RPMI7951 (cell line): ENCODE results near the gene NOB1. TPM values are rescaled to one million over a fixed set of nuclear protein-coding genes. Genes with fewer than 3 reads are reported as not detected.
"Not testable (repeated sequence)": the region's sequence is repeated elsewhere in the genome, so short reads cannot be mapped to it uniquely, and the experiment has no call there.

Experiments
- DNase-seq: peaks from one replicate; pipeline ENCODE4 v3.0.0-alpha.2; 2012; ENCODE audit warnings: low read depth
- total RNA-seq: library from RNA; depleted of rRNA; stranded (reverse); fragments of >200 nt; shearing (Covaris generic); gene quantifications from 2 replicates; pipeline ENCODE4 v1.2.3, GENCODE V29; 2014

NOB1 gene
- total RNA-seq, 1 experiment from 2014 or later, result 26.8 TPM

DNA sequence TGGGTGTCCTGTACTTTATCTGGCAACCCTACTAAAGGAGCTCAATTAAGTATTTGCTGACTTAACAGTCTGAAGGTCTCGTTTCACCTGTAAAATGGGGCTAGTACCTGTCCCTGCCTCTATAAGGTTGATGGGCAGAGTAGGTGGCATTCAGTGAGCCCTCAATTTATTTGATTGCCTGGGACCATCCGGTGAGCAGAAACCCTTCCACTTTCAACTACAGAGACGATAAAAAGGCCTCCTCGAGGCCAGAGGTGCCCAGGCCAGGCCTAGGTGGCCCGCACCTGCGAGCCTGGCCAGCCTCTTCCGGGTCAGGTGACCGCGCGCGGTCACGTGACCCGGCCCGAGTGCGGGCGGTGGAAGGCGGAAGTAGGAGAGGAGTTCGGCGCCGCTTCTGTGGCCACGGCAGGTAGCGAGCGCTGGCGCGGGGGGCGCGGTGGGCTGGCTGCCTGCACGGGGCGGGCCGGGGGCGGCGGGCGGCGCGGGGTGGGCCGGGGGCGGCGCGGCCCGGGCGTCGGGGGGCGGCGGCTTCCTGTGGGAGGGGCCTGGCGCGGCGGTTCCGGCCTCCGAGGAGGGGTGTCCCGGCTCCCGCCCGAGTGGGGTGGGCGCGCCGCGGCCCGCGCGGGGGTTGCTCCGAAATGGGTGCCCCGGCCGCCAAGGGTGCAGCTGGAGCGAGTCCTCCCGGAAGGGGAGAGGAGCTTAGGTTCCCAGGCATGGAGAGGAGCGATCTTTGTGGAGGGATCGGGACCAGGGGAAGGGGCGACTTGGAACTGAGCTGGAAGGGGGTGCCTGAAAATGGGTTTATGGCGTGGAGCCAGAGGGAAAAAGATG is 7.5 kb upstream of the NOB1 start, which contains the start of gene WWP2:
Gene WWP2, plus strand, starts transcription at position 350 of the 831 bp plus-strand sequence. CDS start 24,679 bp downstream, outside the sequence.
- DNase-seq, result peak; percentile 61

GRCh38 chr16:69757375-69757774 is 2.6 kb upstream of the NOB1 start:
- DNase-seq, result not testable (repeated sequence)

- no peak for DNase-seq
These were observed 2.0 kb upstream of the NOB1 start for GRCh38 chr16:69756705-69757104.

DNA sequence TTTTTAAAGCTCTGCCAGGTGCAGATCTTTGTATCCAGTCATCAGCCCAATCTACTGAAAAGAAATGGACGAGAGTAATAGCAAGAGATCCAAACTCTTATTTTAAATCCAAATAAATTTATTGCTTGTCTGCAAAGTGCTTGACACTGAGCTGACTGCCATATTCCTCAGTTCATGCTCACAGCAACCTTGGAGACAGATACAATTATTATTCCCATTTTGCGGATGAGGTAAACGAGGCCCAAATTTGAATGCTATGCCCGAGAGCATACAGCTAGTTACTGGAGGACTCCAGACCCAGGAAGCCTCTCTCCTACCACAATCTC is 620 bp downstream of the NOB1 start:
- DNase-seq, result no peak

- DNase-seq, result no peak
These were observed 5.9 kb downstream of the NOB1 start for GRCh38 chr16:69748694-69749345.

- DNase-seq, result no peak
These were observed 7.6 kb downstream of the NOB1 start for GRCh38 chr16:69747115-69747514.

DNA sequence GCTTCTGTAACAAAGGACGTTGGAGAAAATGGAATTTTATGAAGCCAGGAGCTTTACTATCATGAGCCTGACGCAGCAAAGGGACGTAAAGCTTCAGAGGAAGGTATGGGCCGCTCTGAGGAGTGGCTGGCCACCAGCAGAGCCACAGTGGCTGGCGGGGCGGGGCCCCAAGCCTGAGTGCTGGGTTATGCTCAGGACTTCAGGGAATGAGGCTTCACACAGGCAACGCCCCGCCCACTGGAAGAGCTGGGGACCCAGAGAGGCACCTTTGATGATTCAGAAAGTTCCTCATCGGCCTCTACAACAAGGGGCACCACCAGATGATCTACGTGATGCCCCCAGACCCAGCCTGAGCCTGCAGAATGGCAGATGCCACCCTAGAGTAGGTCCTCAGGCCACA is 8.8 kb downstream of the NOB1 start:
- DNase-seq, result no peak

DNA sequence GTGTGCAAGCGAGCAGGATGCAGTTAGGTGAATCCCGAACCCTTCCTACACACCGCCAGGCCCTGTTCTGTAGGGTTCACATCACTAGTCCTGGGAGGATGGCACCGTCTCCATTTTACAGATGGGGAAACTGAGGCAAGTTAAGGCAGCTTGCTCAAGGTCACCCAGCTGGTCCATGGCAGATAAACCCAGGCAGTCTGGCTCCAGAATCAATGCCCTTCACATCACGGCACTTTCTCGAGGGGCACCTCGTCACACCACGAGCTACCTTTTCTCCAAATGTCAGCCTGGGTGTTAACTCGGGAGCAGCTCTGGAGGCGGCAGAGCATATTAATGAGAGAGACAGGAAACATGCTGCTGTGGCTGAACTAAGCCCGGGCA is 9.5 kb downstream of the NOB1 start:
- DNase-seq, result no peak

DNA sequence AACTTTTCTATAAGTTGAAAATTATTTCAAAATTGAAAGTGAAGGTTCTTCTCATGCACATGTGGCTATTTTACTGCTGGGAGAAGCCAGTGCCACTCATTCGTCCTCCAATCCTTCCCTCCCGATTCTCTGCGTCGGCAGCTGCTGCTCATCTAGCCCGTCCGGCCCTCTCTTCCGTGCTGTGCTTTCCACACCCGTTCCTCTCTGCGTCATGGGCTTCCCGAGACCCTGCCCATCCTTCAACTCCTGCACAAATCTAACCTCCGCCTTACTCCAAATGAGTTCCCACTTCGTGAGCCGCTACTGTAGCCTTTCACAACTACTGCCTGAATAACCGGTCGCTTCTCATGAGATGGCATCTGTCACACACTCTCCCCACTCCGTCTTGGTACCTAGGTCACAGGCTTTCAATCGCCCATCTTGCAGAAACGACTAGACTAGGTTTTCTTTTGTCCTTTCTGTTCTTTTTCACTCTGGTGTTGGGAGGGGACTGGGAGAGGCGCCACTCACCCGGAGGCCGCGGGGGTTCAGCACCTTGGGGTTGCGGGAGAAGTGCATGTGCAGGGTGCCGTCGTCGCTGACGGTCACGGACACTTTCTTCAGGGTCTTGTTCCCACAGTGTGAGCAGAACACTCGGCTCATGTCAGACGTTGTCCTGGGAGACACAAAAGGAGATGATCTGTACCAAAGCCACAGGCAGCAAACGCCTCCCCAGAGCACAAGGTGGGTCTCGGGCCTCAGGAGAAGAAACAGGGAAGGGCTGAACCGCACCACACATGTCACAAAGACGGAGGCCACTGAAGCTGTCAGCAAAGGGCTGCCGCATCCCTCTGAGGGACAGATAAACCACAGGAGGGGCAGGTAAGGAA is 10.1 kb downstream of the NOB1 start:
- DNase-seq, result no peak

GRCh38 chr16:69741951-69742904 is 12.5 kb downstream of the NOB1 start:
- peak; percentile 51 for DNase-seq

DNA sequence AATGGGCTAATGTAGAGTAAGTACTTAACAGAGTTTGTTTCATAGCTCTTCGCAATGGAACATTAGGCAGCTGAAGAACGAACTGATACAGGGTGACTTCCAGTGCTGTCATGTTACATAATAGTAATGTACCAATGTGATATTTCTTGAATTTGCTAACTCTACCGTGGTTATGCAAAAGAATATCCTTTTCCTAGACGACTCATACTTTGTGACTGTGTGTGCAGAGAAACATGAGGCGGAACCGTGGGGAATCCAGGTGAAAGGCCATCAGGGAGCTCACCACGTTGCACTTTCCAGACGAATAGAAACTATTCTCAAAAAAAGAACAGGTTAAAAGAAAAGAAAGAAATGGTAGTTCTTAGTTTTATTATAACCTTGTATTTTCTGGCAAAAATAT is 13.2 kb downstream of the NOB1 start:
- no peak for DNase-seq

GRCh38 chr16:69732101-69732500 is 22.6 kb downstream of the NOB1 start:
- DNase-seq, result no peak

DNA sequence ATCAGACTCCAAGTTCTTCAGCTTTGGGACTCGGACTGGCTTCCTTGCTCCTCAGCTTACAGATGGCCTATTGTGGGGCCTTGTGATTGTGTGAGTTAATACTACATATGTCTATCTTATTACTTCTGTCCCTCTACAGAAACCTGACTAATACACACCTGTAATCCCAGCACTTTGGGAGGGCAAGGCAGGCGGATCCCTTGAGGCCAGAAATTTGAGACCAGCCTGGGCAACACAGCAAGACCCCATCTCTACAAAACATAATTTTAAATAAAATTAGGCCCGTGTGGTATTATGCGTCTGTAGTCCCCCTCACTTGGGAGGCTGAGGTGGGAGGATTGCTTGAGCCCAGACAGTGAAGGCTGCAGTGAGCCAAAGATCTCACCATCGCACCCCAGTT is 23.4 kb downstream of the NOB1 start:
- not testable (repeated sequence) for DNase-seq

DNA sequence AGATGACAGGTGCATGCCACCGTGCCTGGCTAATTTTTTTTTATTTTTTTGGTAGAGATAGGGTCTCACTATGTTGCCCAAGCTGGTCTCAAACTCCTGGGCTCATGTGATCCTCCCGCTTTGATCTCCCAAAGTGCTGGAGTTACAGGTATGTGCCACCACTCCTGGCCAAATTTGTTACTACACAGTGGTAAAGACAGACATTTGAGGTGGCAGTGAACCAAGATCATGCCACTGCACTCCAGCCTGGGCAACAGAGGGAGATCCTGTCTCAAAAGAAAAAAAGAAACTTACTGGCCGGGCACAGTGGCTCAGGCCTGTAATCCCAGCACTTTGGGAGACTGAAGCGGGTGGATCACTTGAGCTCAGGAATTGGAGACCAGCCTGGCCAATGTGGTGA is 25.7 kb downstream of the NOB1 start:
- not testable (repeated sequence) for DNase-seq

DNA sequence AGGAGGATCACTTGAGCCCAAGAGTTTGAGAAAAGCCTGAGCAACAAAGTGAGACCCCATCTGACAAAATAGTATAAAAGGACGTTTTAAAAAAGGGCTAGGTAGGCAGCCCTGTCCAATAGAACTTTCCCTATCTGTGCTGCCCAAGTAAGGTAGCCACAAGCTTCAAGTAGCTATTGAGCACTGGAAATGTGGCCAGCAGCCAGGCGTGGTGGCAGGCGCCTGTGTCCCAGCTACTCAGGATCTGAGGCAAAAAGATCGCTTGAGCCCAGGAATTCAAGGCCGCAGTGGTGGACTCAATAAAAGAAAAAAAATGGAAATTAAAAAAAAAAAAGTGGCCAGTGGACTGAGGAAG is 26.8 kb downstream of the NOB1 start:
- DNase-seq, result peak; percentile 67

GRCh38 chr16:69726313-69727060 is 28.2 kb downstream of the NOB1 start, which contains the start of gene NQO1:
Gene NQO1 (minus strand): TSS chr16:69726560. CDS start chr16:69726439, 121 bp downstream.
- peak; percentile 99 for DNase-seq

GRCh38 chr16:69725480-69726312 is 29.0 kb downstream of the NOB1 start:
- DNase-seq, result no peak

GRCh38 chr16:69724981-69725479 is 29.7 kb downstream of the NOB1 start:
- peak; percentile 48 for DNase-seq

DNA sequence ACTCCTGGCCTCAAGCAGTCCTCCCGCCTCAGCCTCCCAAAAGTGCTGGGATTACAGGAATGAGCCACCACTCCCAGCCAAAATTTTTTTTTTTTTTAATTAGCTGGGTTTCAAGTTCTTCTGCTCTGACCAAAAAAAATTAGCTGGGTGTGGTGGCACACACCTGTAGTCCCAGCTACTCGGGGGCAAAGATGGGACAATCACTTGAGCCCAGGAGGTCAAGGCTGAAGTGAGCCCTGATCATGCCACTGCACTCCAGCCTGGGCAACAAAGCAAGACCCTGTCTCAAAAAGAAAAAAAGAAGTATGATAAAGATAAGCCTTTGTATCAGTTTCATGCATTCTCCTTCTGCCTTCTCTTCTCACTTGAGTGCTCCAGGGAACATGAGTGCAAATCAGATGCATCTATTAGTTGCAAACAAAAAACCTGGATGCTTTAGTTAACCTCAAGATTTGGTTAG is 30.3 kb downstream of the NOB1 start:
- no peak for DNase-seq
